ENCODE measurements around the gene DNLZ. TPM values are rescaled to one million over a fixed set of nuclear protein-coding genes. Genes with fewer than 3 reads are reported as not detected.

The DNLZ gene
- total and polyA plus RNA-seq, 9 of the 15 experiments (the other 6 are each of a cell fraction or from before 2014, with no cell fraction given) = 0.17 to 44.6 (median 3.4) TPM

DNA sequence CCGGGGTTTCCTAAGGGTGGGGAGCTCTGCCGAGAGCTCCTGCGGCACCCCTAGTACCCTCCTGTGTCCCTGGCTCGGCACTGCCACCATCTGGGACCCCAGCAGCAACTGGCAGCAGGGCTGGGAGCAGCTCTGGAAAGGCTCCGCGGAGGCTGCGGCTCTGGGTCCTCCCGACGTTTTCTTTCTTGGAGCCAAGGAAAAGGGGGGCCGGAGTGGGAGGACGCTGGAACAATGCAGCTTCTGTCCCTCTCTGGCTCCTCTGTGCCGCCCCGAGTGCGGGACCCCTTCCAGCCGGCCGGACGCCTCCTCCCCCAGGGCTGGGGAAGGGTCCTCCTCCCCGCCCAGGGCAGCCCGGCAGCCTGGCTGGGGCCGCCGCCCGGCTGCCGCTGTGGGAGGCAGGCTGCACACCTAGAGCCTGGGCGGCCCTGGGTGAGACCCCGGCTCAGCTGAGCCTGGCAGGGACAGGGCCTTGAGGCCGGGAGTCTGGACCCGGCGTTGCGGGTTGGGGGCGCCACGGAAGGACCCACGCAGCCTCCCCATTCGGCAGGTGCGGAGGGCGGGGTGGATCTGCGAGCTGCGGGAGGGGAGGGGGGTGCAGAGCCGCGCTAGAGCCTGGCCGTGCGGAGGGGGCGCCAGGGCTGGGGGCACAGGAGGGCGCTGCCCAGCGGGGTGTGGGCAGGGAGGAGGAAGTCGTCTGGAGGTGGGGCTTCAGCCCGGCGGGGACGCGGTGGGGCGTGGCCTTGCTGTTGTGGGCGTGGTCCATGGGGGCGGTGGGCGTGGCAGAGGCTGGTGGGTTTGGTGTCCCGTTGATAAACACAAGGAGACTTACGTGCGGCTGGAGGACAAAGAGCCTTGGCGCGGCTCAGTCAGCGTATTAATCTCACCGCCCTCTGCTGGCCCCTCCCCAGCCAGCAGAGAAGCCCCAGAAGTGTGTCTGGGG, 21.1 kb downstream of the DNLZ start (continued):
- TF ChIP-seq, protein P1, sequence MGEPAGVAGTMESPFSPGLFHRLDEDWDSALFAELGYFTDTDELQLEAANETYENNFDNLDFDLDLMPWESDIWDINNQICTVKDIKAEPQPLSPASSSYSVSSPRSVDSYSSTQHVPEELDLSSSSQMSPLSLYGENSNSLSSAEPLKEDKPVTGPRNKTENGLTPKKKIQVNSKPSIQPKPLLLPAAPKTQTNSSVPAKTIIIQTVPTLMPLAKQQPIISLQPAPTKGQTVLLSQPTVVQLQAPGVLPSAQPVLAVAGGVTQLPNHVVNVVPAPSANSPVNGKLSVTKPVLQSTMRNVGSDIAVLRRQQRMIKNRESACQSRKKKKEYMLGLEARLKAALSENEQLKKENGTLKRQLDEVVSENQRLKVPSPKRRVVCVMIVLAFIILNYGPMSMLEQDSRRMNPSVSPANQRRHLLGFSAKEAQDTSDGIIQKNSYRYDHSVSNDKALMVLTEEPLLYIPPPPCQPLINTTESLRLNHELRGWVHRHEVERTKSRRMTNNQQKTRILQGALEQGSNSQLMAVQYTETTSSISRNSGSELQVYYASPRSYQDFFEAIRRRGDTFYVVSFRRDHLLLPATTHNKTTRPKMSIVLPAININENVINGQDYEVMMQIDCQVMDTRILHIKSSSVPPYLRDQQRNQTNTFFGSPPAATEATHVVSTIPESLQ (CRISPR knock-in tag; IDR thresholded peaks at IDR 0.05) = no peak
- TF ChIP-seq CBX3 (IDR thresholded peaks at IDR 0.05; ENCODE audit: borderline replicate concordance in 1 of 2, low read length in 2 of 2) (no peak), POLR2H (tag; IDR thresholded peaks at IDR 0.05; ENCODE audit: low read depth) (no peak), ZNF431 (CRISPR knock-in tag; IDR thresholded peaks at IDR 0.05) (no peak), CXXC5 (CRISPR knock-in tag; IDR thresholded peaks at IDR 0.05) (peak; percentile 67), NUFIP1 (IDR thresholded peaks at IDR 0.05; ENCODE audit: partially characterized antibody) (no peak), HNRNPL (IDR thresholded peaks at IDR 0.05; ENCODE audit: low read depth, low read length) (peak; percentile 77; the same call in 1 of the 2 replicates), MTA3 (IDR thresholded peaks at IDR 0.05; ENCODE audit: borderline replicate concordance) (no peak), GATAD2A (IDR thresholded peaks at IDR 0.05) (no peak)
- TF ChIP-seq, protein P2, sequence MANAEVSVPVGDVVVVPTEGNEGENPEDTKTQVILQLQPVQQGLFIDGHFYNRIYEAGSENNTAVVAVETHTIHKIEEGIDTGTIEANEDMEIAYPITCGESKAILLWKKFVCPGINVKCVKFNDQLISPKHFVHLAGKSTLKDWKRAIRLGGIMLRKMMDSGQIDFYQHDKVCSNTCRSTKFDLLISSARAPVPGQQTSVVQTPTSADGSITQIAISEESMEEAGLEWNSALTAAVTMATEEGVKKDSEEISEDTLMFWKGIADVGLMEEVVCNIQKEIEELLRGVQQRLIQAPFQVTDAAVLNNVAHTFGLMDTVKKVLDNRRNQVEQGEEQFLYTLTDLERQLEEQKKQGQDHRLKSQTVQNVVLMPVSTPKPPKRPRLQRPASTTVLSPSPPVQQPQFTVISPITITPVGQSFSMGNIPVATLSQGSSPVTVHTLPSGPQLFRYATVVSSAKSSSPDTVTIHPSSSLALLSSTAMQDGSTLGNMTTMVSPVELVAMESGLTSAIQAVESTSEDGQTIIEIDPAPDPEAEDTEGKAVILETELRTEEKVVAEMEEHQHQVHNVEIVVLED (CRISPR knock-in tag; IDR thresholded peaks at IDR 0.05) = no peak
- TF ChIP-seq, protein P3, sequence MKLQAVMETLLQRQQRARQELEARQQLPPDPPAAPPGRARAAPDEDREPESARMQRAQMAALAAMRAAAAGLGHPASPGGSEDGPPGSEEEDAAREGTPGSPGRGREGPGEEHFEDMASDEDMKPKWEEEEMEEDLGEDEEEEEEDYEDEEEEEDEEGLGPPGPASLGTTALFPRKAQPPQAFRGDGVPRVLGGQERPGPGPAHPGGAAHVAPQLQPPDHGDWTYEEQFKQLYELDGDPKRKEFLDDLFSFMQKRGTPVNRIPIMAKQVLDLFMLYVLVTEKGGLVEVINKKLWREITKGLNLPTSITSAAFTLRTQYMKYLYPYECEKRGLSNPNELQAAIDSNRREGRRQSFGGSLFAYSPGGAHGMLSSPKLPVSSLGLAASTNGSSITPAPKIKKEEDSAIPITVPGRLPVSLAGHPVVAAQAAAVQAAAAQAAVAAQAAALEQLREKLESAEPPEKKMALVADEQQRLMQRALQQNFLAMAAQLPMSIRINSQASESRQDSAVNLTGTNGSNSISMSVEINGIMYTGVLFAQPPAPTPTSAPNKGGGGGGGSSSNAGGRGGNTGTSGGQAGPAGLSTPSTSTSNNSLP (IDR thresholded peaks at IDR 0.05; ENCODE audit: borderline replicate concordance, low read depth, low read length) = no peak
- TF ChIP-seq, protein P4, sequence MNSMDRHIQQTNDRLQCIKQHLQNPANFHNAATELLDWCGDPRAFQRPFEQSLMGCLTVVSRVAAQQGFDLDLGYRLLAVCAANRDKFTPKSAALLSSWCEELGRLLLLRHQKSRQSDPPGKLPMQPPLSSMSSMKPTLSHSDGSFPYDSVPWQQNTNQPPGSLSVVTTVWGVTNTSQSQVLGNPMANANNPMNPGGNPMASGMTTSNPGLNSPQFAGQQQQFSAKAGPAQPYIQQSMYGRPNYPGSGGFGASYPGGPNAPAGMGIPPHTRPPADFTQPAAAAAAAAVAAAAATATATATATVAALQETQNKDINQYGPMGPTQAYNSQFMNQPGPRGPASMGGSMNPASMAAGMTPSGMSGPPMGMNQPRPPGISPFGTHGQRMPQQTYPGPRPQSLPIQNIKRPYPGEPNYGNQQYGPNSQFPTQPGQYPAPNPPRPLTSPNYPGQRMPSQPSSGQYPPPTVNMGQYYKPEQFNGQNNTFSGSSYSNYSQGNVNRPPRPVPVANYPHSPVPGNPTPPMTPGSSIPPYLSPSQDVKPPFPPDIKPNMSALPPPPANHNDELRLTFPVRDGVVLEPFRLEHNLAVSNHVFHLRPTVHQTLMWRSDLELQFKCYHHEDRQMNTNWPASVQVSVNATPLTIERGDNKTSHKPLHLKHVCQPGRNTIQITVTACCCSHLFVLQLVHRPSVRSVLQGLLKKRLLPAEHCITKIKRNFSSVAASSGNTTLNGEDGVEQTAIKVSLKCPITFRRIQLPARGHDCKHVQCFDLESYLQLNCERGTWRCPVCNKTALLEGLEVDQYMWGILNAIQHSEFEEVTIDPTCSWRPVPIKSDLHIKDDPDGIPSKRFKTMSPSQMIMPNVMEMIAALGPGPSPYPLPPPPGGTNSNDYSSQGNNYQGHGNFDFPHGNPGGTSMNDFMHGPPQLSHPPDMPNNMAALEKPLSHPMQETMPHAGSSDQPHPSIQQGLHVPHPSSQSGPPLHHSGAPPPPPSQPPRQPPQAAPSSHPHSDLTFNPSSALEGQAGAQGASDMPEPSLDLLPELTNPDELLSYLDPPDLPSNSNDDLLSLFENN (IDR thresholded peaks at IDR 0.05; ENCODE audit: low read depth in 2 of 2, low read length in 2 of 2) = no peak

Data from K562 (cell line).